ENCODE measurements around the gene L3MBTL3.

GRCh38 chr6:129969064-129969463 is 49.3 kb upstream of the L3MBTL3 start:
- TF ChIP-seq CTCF (IDR thresholded peaks at IDR 0.05) (no peak), EP300 (IDR thresholded peaks at IDR 0.05) (no peak), POLR2A (IDR thresholded peaks at IDR 0.05) (no peak)
